Measurements from ENCODE around the gene RNF44. TPM values are rescaled to one million over a fixed set of nuclear protein-coding genes. Genes with fewer than 3 reads are reported as not detected.
"Not testable (repeated sequence)": the region's sequence is repeated elsewhere in the genome, so short reads cannot be mapped to it uniquely, and the experiment has no call there.

Gene RNF44
- total RNA-seq, 1 donor from 2014 or later, result 70.3 TPM

GRCh38 chr5:176568657-176569056 is 31.5 kb upstream of the RNF44 start:
- no peak for DNase-seq (ENCODE audit: low spot score)
- Mint-ChIP-seq H3K36me3 (ENCODE audit: low read depth) (no peaks in the 10 kb centered on the region), H3K4me3 (ENCODE audit: low read depth) (no peak overlapping the region), H3K27ac (no peak overlapping the region), H3K27me3 (ENCODE audit: low read depth) (peaks cover 7% of the 10 kb centered on the region), H3K9me3 (no peaks in the 10 kb centered on the region), H3K4me1 (ENCODE audit: low read depth) (no peaks in the 10 kb centered on the region)
- intact Hi-C loops (cut with micrococcal nuclease), result no loop called here

GRCh38 chr5:176565760-176566288 is 28.6 kb upstream of the RNF44 start:
- no peak for DNase-seq (ENCODE audit: low spot score)
- Mint-ChIP-seq H3K4me1 (ENCODE audit: low read depth) (peaks cover 1% of the 10 kb centered on the region), H3K9me3 (no peaks in the 10 kb centered on the region), H3K4me3 (ENCODE audit: low read depth) (no peak overlapping the region), H3K27ac (no peak overlapping the region), H3K36me3 (ENCODE audit: low read depth) (no peaks in the 10 kb centered on the region), H3K27me3 (ENCODE audit: low read depth) (peaks cover 7% of the 10 kb centered on the region)
- intact Hi-C loops (cut with micrococcal nuclease), result no loop called here

- intact Hi-C loops (cut with micrococcal nuclease), result no loop called here
- Mint-ChIP-seq H3K4me3 (ENCODE audit: low read depth) (no peak overlapping the region), H3K36me3 (ENCODE audit: low read depth) (no peaks in the 10 kb centered on the region), H3K27me3 (ENCODE audit: low read depth) (peaks cover 9% of the 10 kb centered on the region), H3K27ac (no peak overlapping the region), H3K4me1 (ENCODE audit: low read depth) (peaks cover 6% of the 10 kb centered on the region), H3K9me3 (no peaks in the 10 kb centered on the region)
- DNase-seq (ENCODE audit: low spot score), result no peak
Observed at GRCh38 chr5:176564002-176564401, 26.8 kb upstream of the RNF44 start.

- intact Hi-C loops (cut with micrococcal nuclease), result no loop called here
- Mint-ChIP-seq H3K27ac (no peak overlapping the region), H3K36me3 (ENCODE audit: low read depth) (no peaks in the 10 kb centered on the region), H3K4me3 (ENCODE audit: low read depth) (no peak overlapping the region), H3K27me3 (ENCODE audit: low read depth) (peaks cover 9% of the 10 kb centered on the region), H3K9me3 (no peaks in the 10 kb centered on the region), H3K4me1 (ENCODE audit: low read depth) (peaks cover 6% of the 10 kb centered on the region)
- no peak for DNase-seq (ENCODE audit: low spot score)
Observed at GRCh38 chr5:176562189-176562588, 25.0 kb upstream of the RNF44 start.

GRCh38 chr5:176561259-176561658 is 24.1 kb upstream of the RNF44 start:
- Mint-ChIP-seq H3K27me3 (ENCODE audit: low read depth) (peaks cover 9% of the 10 kb centered on the region), H3K4me3 (ENCODE audit: low read depth) (no peak overlapping the region), H3K27ac (no peak overlapping the region), H3K9me3 (no peaks in the 10 kb centered on the region), H3K36me3 (ENCODE audit: low read depth) (no peaks in the 10 kb centered on the region), H3K4me1 (ENCODE audit: low read depth) (peaks cover 8% of the 10 kb centered on the region)
- no peak for DNase-seq (ENCODE audit: low spot score)
- intact Hi-C loops (cut with micrococcal nuclease), result no loop called here

- H3K9me3 Mint-ChIP-seq, result no peaks in the 10 kb centered on the region
- intact Hi-C loops (cut with micrococcal nuclease), result no loop called here
- H3K27ac Mint-ChIP-seq, result no peak overlapping the region
- peaks cover 14% of the 10 kb centered on the region for H3K4me1 Mint-ChIP-seq (ENCODE audit: low read depth)
- no peaks in the 10 kb centered on the region for H3K36me3 Mint-ChIP-seq (ENCODE audit: low read depth)
- DNase-seq (ENCODE audit: low spot score), result no peak
- H3K27me3 Mint-ChIP-seq (ENCODE audit: low read depth), result peaks cover 7% of the 10 kb centered on the region
- no peak overlapping the region for H3K4me3 Mint-ChIP-seq (ENCODE audit: low read depth)
Observed at GRCh38 chr5:176560364-176560763, 23.2 kb upstream of the RNF44 start.

GRCh38 chr5:176559683-176560082 is 22.5 kb upstream of the RNF44 start:
- Mint-ChIP-seq H3K9me3 (no peaks in the 10 kb centered on the region), H3K27me3 (ENCODE audit: low read depth) (peaks cover 7% of the 10 kb centered on the region), H3K36me3 (ENCODE audit: low read depth) (no peaks in the 10 kb centered on the region), H3K4me3 (ENCODE audit: low read depth) (no peak overlapping the region), H3K27ac (no peak overlapping the region), H3K4me1 (ENCODE audit: low read depth) (peaks cover 18% of the 10 kb centered on the region)
- intact Hi-C loops (cut with micrococcal nuclease), result no loop called here
- no peak for DNase-seq (ENCODE audit: low spot score)

- peaks cover 18% of the 10 kb centered on the region for H3K4me1 Mint-ChIP-seq (ENCODE audit: low read depth)
Observed at GRCh38 chr5:176557846-176558245, 20.6 kb upstream of the RNF44 start.

GRCh38 chr5:176553260-176554085 is 16.3 kb upstream of the RNF44 start:
- Mint-ChIP-seq H3K4me1 (ENCODE audit: low read depth) (peaks cover 12% of the 10 kb centered on the region), H3K9me3 (no peaks in the 10 kb centered on the region), H3K36me3 (ENCODE audit: low read depth) (no peaks in the 10 kb centered on the region), H3K27me3 (ENCODE audit: low read depth) (no peaks in the 10 kb centered on the region), H3K4me3 (ENCODE audit: low read depth) (no peak overlapping the region), H3K27ac (no peak overlapping the region)
- intact Hi-C loops (cut with micrococcal nuclease), result no loop called here
- DNase-seq (ENCODE audit: low spot score), result no peak

More at GRCh38 chr5:176557846-176558245, 20.6 kb upstream of the RNF44 start:
- Mint-ChIP-seq H3K9me3 (no peaks in the 10 kb centered on the region), H3K27me3 (ENCODE audit: low read depth) (peaks cover 7% of the 10 kb centered on the region), H3K36me3 (ENCODE audit: low read depth) (no peaks in the 10 kb centered on the region), H3K4me3 (ENCODE audit: low read depth) (no peak overlapping the region), H3K27ac (no peak overlapping the region)
- intact Hi-C loops (cut with micrococcal nuclease), result no loop called here
- no peak for DNase-seq (ENCODE audit: low spot score)

GRCh38 chr5:176552332-176552869 is 15.2 kb upstream of the RNF44 start:
- intact Hi-C loops (cut with micrococcal nuclease), result no loop called here
- Mint-ChIP-seq H3K4me1 (ENCODE audit: low read depth) (peaks cover 12% of the 10 kb centered on the region), H3K27ac (no peak overlapping the region), H3K36me3 (ENCODE audit: low read depth) (no peaks in the 10 kb centered on the region), H3K27me3 (ENCODE audit: low read depth) (no peaks in the 10 kb centered on the region), H3K9me3 (no peaks in the 10 kb centered on the region), H3K4me3 (ENCODE audit: low read depth) (no peak overlapping the region)
- DNase-seq (ENCODE audit: low spot score), result no peak

GRCh38 chr5:176550937-176551336 is 13.7 kb upstream of the RNF44 start:
- DNase-seq (ENCODE audit: low spot score); H3K27me3 Mint-ChIP-seq (ENCODE audit: low read depth); H3K27ac Mint-ChIP-seq; H3K4me3 Mint-ChIP-seq (ENCODE audit: low read depth); H3K36me3 Mint-ChIP-seq (ENCODE audit: low read depth); H3K4me1 Mint-ChIP-seq (ENCODE audit: low read depth); H3K9me3 Mint-ChIP-seq; intact Hi-C loops (cut with micrococcal nuclease): not testable (repeated sequence)

GRCh38 chr5:176550275-176550831 is 13.2 kb upstream of the RNF44 start:
- H3K4me3 Mint-ChIP-seq (ENCODE audit: low read depth), result no peak overlapping the region
- peaks cover 5% of the 10 kb centered on the region for H3K4me1 Mint-ChIP-seq (ENCODE audit: low read depth)
- no peaks in the 10 kb centered on the region for H3K27me3 Mint-ChIP-seq (ENCODE audit: low read depth)
- intact Hi-C loops (cut with micrococcal nuclease), result no loop called here
- no peak for DNase-seq (ENCODE audit: low spot score)
- no peaks in the 10 kb centered on the region for H3K9me3 Mint-ChIP-seq
- H3K27ac Mint-ChIP-seq, result no peak overlapping the region
- H3K36me3 Mint-ChIP-seq (ENCODE audit: low read depth), result no peaks in the 10 kb centered on the region

- intact Hi-C loops (cut with micrococcal nuclease), result no loop called here
- Mint-ChIP-seq H3K36me3 (ENCODE audit: low read depth) (no peaks in the 10 kb centered on the region), H3K27ac (no peak overlapping the region), H3K27me3 (ENCODE audit: low read depth) (no peaks in the 10 kb centered on the region), H3K4me1 (ENCODE audit: low read depth) (peaks cover 2% of the 10 kb centered on the region), H3K4me3 (ENCODE audit: low read depth) (no peak overlapping the region), H3K9me3 (no peaks in the 10 kb centered on the region)
- no peak for DNase-seq (ENCODE audit: low spot score)
Observed at GRCh38 chr5:176549871-176550270, 12.7 kb upstream of the RNF44 start.
